Loucy (cell line): Measurements from ENCODE around the gene LRP3.

ENCODE experiments used
- EZH2phosphoT487 ChIP-seq: fragments of 200-600 bp; IDR thresholded peaks from 2 replicates; pipeline ENCODE4 v1.6.1; 2018; ENCODE audit warnings: antibody characterized with exemption, mild to moderate bottlenecking, moderate library complexity, borderline replicate concordance
- TF ChIP-seq, protein P1 (sequence below): fragments of 200-600 bp; sonication (generic); conservative IDR thresholded peaks from 2 replicates; pipeline ENCODE4 v1.5.1; 2014; ENCODE audit warnings: mild to moderate bottlenecking, antibody characterized with exemption, low read length

DNA sequence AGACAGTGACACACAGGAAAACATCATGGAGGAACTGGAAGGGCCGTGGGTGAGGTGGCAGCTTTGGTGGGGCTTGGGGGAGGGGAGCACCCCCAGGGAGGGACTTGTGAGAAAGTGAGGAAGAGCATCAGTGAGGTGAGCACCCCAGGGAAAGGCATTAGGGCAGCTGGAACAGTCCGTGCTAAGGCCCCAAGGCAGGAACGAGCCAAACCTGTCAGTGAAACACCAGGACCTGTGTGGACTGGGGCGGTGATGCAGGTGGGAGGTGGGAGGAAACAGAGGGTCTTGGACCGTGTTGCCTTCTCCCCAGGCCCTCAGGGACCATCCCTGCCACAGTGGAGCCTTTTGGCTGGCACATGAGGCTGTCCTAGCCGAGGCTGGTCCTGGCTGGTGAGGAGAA is 48.8 kb downstream of the LRP3 start:
- TF ChIP-seq, protein P1, sequence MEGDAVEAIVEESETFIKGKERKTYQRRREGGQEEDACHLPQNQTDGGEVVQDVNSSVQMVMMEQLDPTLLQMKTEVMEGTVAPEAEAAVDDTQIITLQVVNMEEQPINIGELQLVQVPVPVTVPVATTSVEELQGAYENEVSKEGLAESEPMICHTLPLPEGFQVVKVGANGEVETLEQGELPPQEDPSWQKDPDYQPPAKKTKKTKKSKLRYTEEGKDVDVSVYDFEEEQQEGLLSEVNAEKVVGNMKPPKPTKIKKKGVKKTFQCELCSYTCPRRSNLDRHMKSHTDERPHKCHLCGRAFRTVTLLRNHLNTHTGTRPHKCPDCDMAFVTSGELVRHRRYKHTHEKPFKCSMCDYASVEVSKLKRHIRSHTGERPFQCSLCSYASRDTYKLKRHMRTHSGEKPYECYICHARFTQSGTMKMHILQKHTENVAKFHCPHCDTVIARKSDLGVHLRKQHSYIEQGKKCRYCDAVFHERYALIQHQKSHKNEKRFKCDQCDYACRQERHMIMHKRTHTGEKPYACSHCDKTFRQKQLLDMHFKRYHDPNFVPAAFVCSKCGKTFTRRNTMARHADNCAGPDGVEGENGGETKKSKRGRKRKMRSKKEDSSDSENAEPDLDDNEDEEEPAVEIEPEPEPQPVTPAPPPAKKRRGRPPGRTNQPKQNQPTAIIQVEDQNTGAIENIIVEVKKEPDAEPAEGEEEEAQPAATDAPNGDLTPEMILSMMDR: no peak
- no peak for TF ChIP-seq EZH2phosphoT487
